Ascending aorta (tissue), 2 donors: Measurements from ENCODE around the gene MEF2A. TPM values are rescaled to one million over a fixed set of nuclear protein-coding genes. Genes with fewer than 3 reads are reported as not detected.
A peak's percentile ranks its signal among the peaks of the same experiment; 100 is the strongest.

Experiments used
- DNase-seq, 2 donors: peaks; one replicate each; pipeline ENCODE4 v3.0.0-alpha.2; 2019; ENCODE audit warnings: low spot score in 2 of 2
- H3K27ac ChIP-seq, 2 donors: fragments of 200-600 bp; sonication (generic); one replicate each; pipeline ENCODE4 v1.5.1; 2016 to 2017; ENCODE audit warnings: mild to moderate bottlenecking in 1 of 2
- H3K27me3 ChIP-seq: fragments of 200-600 bp; sonication (generic); one replicate; pipeline ENCODE4 v1.5.1; 2017
- H3K36me3 ChIP-seq, 2 donors: fragments of 200-600 bp; sonication (generic); one replicate each; pipeline ENCODE4 v1.5.1; 2016
- H3K4me1 ChIP-seq, 2 donors: fragments of 200-600 bp; sonication (generic); one replicate each; pipeline ENCODE4 v1.5.1; 2016 to 2017; ENCODE audit warnings: mild to moderate bottlenecking in 1 of 2
- H3K4me3 ChIP-seq, 2 donors: fragments of 200-600 bp; sonication (generic); one replicate each; pipeline ENCODE4 v1.5.1; 2016 to 2017; ENCODE audit warnings: mild to moderate bottlenecking in 1 of 2
- H3K9me3 ChIP-seq, 2 donors: fragments of 200-600 bp; sonication (generic); one replicate each; pipeline ENCODE4 v1.5.1; 2016
- CTCF ChIP-seq, 3 experiments: fragments of 200-600 bp in 2 of 3; fragments of 450-650 bp in 1 of 3; sonication (generic) in 2 of 3; IDR thresholded peaks; one replicate each; pipeline ENCODE4 v1.5.1; 2016 to 2019; ENCODE audit warnings: antibody characterized with exemption in 3 of 3, mild to moderate bottlenecking in 1 of 3, moderate library complexity in 1 of 3
- intact Hi-C: fragments of 100-400 bp; cut with DNase I; formaldehyde crosslinking; loops from one replicate; pipeline ENCODE4 v1.15.1; 2023
- total RNA-seq: library from RNA; depleted of rRNA; stranded (reverse); fragments of >200 nt; gene quantifications from one replicate; pipeline ENCODE4 v1.1.0, GENCODE V29; 2016

Gene MEF2A
- total RNA-seq, 1 donor from 2014 or later: 99.4 TPM

- intact Hi-C loops: no loop called here
- Histone ChIP-seq H3K4me1 (peaks cover 0 to 39% of the 10 kb centered on the region in 2 donors), H3K4me3 (no peak overlapping the region), H3K36me3 (peaks cover 0 to 5% of the 10 kb centered on the region in 2 donors), H3K27ac (peak overlapping the region; percentile 21 to 39), H3K9me3 (no peaks in the 10 kb centered on the region), H3K27me3 (no peaks in the 10 kb centered on the region)
- DNase-seq: no peak
- TF ChIP-seq CTCF (IDR thresholded peaks at IDR 0.05): no peak
These were observed 66.7 kb downstream of the MEF2A start for GRCh38 chr15:99632521-99632920.

- Histone ChIP-seq H3K36me3 (peaks cover 0 to 5% of the 10 kb centered on the region in 2 donors), H3K4me1 (peaks cover 0 to 35% of the 10 kb centered on the region in 2 donors), H3K4me3 (no peak overlapping the region), H3K27me3 (no peaks in the 10 kb centered on the region), H3K9me3 (no peaks in the 10 kb centered on the region), H3K27ac (peak overlapping the region in 1 of 2 donors; percentile 10)
- intact Hi-C loops: no loop called here
- DNase-seq: no peak
- no peak for TF ChIP-seq CTCF (IDR thresholded peaks at IDR 0.05)
These were observed 67.9 kb downstream of the MEF2A start for GRCh38 chr15:99633655-99634054.

- intact Hi-C loops: no loop called here
- no peak for DNase-seq
- Histone ChIP-seq H3K4me1 (peaks cover 0 to 29% of the 10 kb centered on the region in 2 donors), H3K4me3 (no peak overlapping the region), H3K27ac (no peak overlapping the region), H3K9me3 (no peaks in the 10 kb centered on the region), H3K27me3 (no peaks in the 10 kb centered on the region), H3K36me3 (peaks cover 0 to 5% of the 10 kb centered on the region in 2 donors)
- TF ChIP-seq CTCF (IDR thresholded peaks at IDR 0.05): no peak
These were observed 68.8 kb downstream of the MEF2A start for GRCh38 chr15:99634576-99634975.

- intact Hi-C loops: no loop called here
- Histone ChIP-seq H3K27me3 (no peaks in the 10 kb centered on the region), H3K4me1 (peaks cover 0 to 24% of the 10 kb centered on the region in 2 donors), H3K27ac (no peak overlapping the region), H3K4me3 (no peak overlapping the region), H3K9me3 (no peaks in the 10 kb centered on the region), H3K36me3 (peaks cover 0 to 5% of the 10 kb centered on the region in 2 donors)
- no peak for DNase-seq
- TF ChIP-seq CTCF (IDR thresholded peaks at IDR 0.05): no peak
These were observed 69.4 kb downstream of the MEF2A start for GRCh38 chr15:99635145-99635544.

GRCh38 chr15:99635794-99636193, 70.0 kb downstream of the MEF2A start:
- peaks cover 0 to 5% of the 10 kb centered on the region in 2 donors for H3K36me3 ChIP-seq
- no peaks in the 10 kb centered on the region for H3K9me3 ChIP-seq
- TF ChIP-seq CTCF (IDR thresholded peaks at IDR 0.05): no peak
- H3K27me3 ChIP-seq: no peaks in the 10 kb centered on the region
- intact Hi-C loops: no loop called here
- no peak for DNase-seq
- H3K4me1 ChIP-seq: peaks cover 0 to 19% of the 10 kb centered on the region in 2 donors
- H3K27ac ChIP-seq: no peak overlapping the region
- no peak overlapping the region for H3K4me3 ChIP-seq
